Spleen (tissue), 11 donors: Measurements from ENCODE around the gene CLIC5. TPM values are rescaled to one million over a fixed set of nuclear protein-coding genes. Genes with fewer than 3 reads are reported as not detected.

Source experiments
- DNase-seq: peaks from one replicate; pipeline ENCODE4 v3.0.0-alpha.2; 2020
- H3K27ac ChIP-seq, 8 donors: fragments of 200-600 bp; sonication (generic) in 7 of 8; 1 replicate in 4 of 8; 2 replicates in 4 of 8; pipeline versions ENCODE4 v1.5.0 to v1.8.0; 2016 to 2021; ENCODE audit warnings: inconsistent platforms in 4 of 8, mild to moderate bottlenecking in 4 of 8, moderate library complexity in 1 of 8
- H3K27me3 ChIP-seq, 7 donors: fragments of 200-600 bp; sonication (generic) in 6 of 7; replicated peaks in 1 of 7; 1 replicate in 4 of 7; 2 replicates in 3 of 7; pipeline versions ENCODE4 v1.5.0 to v1.8.0; 2016 to 2021; ENCODE audit warnings: inconsistent platforms in 3 of 7, mild to moderate bottlenecking in 1 of 7
- H3K36me3 ChIP-seq, 6 donors: fragments of 200-600 bp; sonication (generic) in 5 of 6; 1 replicate in 4 of 6; 2 replicates in 2 of 6; pipeline versions ENCODE4 v1.5.0 to v1.8.0; 2016 to 2021; ENCODE audit warnings: inconsistent platforms in 2 of 6
- H3K4me1 ChIP-seq, 6 donors: fragments of 200-600 bp; sonication (generic) in 5 of 6; 1 replicate in 3 of 6; 2 replicates in 3 of 6; pipeline versions ENCODE4 v1.5.0 to v1.8.0; 2016 to 2021; ENCODE audit warnings: inconsistent platforms in 3 of 6
- H3K4me3 ChIP-seq, 8 donors: fragments of 200-600 bp; sonication (generic) in 7 of 8; 1 replicate in 4 of 8; 2 replicates in 4 of 8; pipeline versions ENCODE4 v1.5.0 to v1.8.0; 2016 to 2021; ENCODE audit warnings: inconsistent platforms in 4 of 8, mild to moderate bottlenecking in 4 of 8, moderate library complexity in 2 of 8
- H3K9me3 ChIP-seq, 8 donors: fragments of 200-600 bp; sonication (generic) in 7 of 8; 1 replicate in 4 of 8; 2 replicates in 4 of 8; pipeline versions ENCODE4 v1.5.0 to v1.8.0; 2016 to 2021; ENCODE audit warnings: inconsistent platforms in 4 of 8
- POLR2A ChIP-seq, 3 donors: fragments of 450-650 bp; IDR thresholded peaks; one replicate each; pipeline ENCODE4 v1.5.1; 2017; ENCODE audit warnings: antibody characterized with exemption in 3 of 3, mild to moderate bottlenecking in 1 of 3
- POLR2AphosphoS5 ChIP-seq, 3 donors: sonication (generic); formaldehyde crosslinking; IDR thresholded peaks; one replicate each; pipeline ENCODE4 v1.5.1; 2017; ENCODE audit warnings: antibody characterized with exemption in 3 of 3
- WGBS, 5 donors: extraction: QIAGEN DNeasy Blood & Tissue Kit in 3 of 5; methylation state at CpG; one replicate each; pipeline versions ENCODE4 v1.1.5 to v1.1.7; 2013 to 2018; 5-methylcytosine and 5-hydroxymethylcytosine counted together
- intact Hi-C: fragments of 100-400 bp; cut with DNase I; formaldehyde crosslinking; loops from one replicate; pipeline ENCODE4 v1.15.0; 2023; ENCODE audit warnings: low total_unique reads
- polyA plus RNA-seq, 3 donors: library from polyadenylated mRNA; stranded (reverse); fragments of 200-250 nt; gene quantifications; one replicate each; pipeline ENCODE4 v1.2.1, GENCODE V29; 2013
- total RNA-seq, 7 donors: library from RNA; depleted of rRNA in 3 of 7; stranded (reverse); fragments of >200 nt in 3 of 7; fragmentation: NEBNext Ultra II Directional in 4 of 7; extraction: Animal tissue kit (Norgen Biotek cat#: 25700) in 4 of 7; gene quantifications; one replicate each; pipeline versions ENCODE4 v1.1.0 to v1.2.1, GENCODE V29; 2016 to 2021
- TF ChIP-seq, protein P1 (sequence below), 11 experiments: fragments of 200-600 bp in 7 of 11; fragments of 450-650 bp in 4 of 11; sonication (generic) in 4 of 11; IDR thresholded peaks in 8 of 11; conservative IDR thresholded peaks in 3 of 11; 1 replicate in 7 of 11; 2 replicates in 4 of 11; pipeline versions ENCODE4 v1.4.0 to v1.8.0; 2016 to 2021; ENCODE audit warnings: antibody characterized with exemption in 11 of 11, inconsistent platforms in 4 of 11, mild to moderate bottlenecking in 1 of 11
- donor health status: healthy with polysubstance abuse.
- donor health status: DM: no; HTN: no; CAD: no; lungs with moderate emphysema.
- donor health status: DM: no; HTN: no; CAD: no.
- donor health status: Bipolar disorder and iron deficiency.
- donor health status: healthy.
- donor health status: DM: no; HTN: no; CAD: no.
- donor health status: DM: yes; HTN: yes; CAD: no.

CLIC5 gene
- total and polyA plus RNA-seq, 10 donors = 2.8 to 189 (median 71.2) TPM

DNA sequence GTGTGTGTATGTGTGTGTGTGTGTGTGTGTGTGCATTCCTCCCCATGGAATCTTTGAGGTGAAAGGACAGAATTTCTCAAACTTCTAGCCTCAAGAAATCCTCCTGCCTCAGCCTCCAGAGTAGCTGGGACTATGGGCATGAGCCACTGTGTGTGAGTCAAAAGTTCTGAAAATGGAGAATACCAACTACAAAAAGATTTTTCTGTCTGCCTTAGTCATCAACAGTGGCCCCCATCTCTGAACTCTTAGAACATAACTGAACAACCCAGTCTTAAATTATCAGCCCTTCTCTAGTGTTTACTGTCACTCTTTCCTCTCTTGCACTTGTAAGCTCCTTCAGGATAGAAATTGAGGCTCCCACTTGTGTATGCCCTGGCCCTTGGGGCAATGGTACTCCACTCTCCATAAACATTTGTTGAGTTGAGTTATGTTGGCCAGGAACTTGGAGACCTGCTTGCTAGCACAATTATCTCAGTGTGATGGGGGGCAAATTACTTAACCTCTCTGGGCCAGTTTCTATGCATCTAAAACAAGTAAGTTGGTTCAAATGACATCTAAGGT lies 35.3 kb upstream of the CLIC5 start:
- Histone ChIP-seq H3K4me1 (peaks cover 0 to 5% (median 0%) of the 10 kb centered on the region in 6 donors), H3K27me3 (no peaks in the 10 kb centered on the region), H3K27ac (peak overlapping the region in 4 of 8 donors; percentile 22 to 75 (median 70)), H3K9me3 (no peaks in the 10 kb centered on the region), H3K36me3 (no peaks in the 10 kb centered on the region), H3K4me3 (no peak overlapping the region)
- intact Hi-C loops = no loop called here
- TF ChIP-seq, protein P1, sequence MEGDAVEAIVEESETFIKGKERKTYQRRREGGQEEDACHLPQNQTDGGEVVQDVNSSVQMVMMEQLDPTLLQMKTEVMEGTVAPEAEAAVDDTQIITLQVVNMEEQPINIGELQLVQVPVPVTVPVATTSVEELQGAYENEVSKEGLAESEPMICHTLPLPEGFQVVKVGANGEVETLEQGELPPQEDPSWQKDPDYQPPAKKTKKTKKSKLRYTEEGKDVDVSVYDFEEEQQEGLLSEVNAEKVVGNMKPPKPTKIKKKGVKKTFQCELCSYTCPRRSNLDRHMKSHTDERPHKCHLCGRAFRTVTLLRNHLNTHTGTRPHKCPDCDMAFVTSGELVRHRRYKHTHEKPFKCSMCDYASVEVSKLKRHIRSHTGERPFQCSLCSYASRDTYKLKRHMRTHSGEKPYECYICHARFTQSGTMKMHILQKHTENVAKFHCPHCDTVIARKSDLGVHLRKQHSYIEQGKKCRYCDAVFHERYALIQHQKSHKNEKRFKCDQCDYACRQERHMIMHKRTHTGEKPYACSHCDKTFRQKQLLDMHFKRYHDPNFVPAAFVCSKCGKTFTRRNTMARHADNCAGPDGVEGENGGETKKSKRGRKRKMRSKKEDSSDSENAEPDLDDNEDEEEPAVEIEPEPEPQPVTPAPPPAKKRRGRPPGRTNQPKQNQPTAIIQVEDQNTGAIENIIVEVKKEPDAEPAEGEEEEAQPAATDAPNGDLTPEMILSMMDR (IDR thresholded peaks at IDR 0.05 in 8 of 11, conservative IDR thresholded peaks at IDR 0.05 in 3 of 11) = no peak
- no peak for TF ChIP-seq POLR2AphosphoS5 (IDR thresholded peaks at IDR 0.05)
- no peak for TF ChIP-seq POLR2A (IDR thresholded peaks at IDR 0.05)
- DNase-seq = no peak

DNA sequence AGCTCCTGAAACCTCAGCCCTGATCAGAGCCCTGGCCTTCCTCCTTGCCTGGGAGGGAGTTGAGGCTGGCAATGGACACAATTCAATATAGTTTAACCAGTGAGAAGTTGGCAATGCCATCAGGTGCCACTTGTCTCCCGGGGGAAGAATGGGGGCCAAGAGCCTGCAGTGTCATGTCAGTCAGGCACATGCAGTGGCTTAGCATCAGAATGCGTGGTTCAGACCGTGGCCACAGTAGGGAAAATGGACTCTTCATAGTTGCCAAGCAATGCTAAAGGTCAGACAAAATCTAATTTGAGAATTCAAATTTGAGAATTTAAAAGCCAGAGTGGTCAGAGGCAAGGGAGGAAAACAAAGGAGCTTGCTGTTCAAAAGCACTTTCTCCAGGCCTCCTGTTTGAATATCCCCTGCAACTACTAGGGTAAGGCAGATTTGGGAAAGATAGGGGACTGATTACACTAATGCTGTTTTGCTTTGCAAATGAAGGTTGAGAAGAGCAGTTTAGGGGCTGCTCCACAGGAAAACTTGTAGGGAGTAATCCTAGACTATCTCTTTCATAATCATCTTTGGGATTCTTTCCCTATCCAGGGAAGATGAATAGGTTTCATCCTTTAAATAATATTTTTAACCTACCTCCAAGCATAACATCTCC lies 33.1 kb upstream of the CLIC5 start:
- intact Hi-C loops = no loop called here
- H3K4me1 ChIP-seq = peaks cover 0 to 10% (median 0%) of the 10 kb centered on the region in 6 donors
- H3K27ac ChIP-seq = peak overlapping the region in 6 of 8 donors; percentile 9 to 23 (median 20)
- WGBS, 5 donors = 74 to 91% (median 88%) methylated on average over 3 of the region's 3 CpGs
- TF ChIP-seq POLR2A (IDR thresholded peaks at IDR 0.05) (no peak), POLR2AphosphoS5 (IDR thresholded peaks at IDR 0.05) (no peak)
- TF ChIP-seq, protein P1 (IDR thresholded peaks at IDR 0.05 in 8 of 11, conservative IDR thresholded peaks at IDR 0.05 in 3 of 11) = no peak
- H3K27me3 ChIP-seq = no peaks in the 10 kb centered on the region
- no peaks in the 10 kb centered on the region for H3K36me3 ChIP-seq
- no peaks in the 10 kb centered on the region for H3K9me3 ChIP-seq
- H3K4me3 ChIP-seq = no peak overlapping the region
- no peak for DNase-seq

DNA sequence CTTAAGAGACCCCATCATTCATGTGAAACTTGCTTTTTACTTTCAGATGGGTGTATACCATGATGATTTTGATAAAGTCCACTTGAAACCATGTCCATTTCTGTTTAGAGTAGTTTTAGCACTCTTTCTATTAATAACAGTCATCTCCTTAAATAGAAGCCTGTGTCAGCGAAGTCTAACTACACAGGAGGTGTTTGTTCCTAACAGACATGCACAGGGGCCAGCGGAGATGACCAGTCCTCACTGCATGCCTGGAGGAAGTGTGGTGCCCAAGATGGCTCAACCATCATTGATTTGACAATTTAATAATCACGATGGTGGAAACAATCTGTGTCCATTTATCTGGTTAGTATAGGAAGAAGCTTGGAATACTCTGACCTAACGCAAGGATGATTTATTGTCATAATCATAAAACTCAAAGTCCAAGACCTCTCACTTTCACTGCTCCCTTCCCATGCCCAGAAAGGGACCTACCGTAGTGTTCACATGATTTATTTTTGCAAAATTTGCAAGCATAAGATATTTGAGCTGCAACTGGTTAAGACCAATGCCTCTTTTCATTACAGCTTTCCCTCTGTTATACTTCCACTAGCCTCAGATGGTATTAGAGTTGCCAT lies 31.0 kb upstream of the CLIC5 start:
- Histone ChIP-seq H3K27ac (no peak overlapping the region), H3K4me3 (no peak overlapping the region), H3K9me3 (no peaks in the 10 kb centered on the region), H3K36me3 (no peaks in the 10 kb centered on the region), H3K27me3 (no peaks in the 10 kb centered on the region), H3K4me1 (peaks cover 0 to 10% (median 0%) of the 10 kb centered on the region in 6 donors)
- TF ChIP-seq, protein P1 (IDR thresholded peaks at IDR 0.05 in 8 of 11, conservative IDR thresholded peaks at IDR 0.05 in 3 of 11) = no peak
- no peak for TF ChIP-seq POLR2A (IDR thresholded peaks at IDR 0.05)
- TF ChIP-seq POLR2AphosphoS5 (IDR thresholded peaks at IDR 0.05) = no peak
- WGBS, 5 donors = 81 to 85% (median 82%) methylated on average over 5 of the region's 5 CpGs
- DNase-seq = no peak
- intact Hi-C loops = no loop called here
